Measurements from ENCODE around the gene PRDM8. TPM values are rescaled to one million over a fixed set of nuclear protein-coding genes. Genes with fewer than 3 reads are reported as not detected.

Gene PRDM8
- total RNA-seq, 1 donor from 2014 or later = 1.2 TPM

DNA sequence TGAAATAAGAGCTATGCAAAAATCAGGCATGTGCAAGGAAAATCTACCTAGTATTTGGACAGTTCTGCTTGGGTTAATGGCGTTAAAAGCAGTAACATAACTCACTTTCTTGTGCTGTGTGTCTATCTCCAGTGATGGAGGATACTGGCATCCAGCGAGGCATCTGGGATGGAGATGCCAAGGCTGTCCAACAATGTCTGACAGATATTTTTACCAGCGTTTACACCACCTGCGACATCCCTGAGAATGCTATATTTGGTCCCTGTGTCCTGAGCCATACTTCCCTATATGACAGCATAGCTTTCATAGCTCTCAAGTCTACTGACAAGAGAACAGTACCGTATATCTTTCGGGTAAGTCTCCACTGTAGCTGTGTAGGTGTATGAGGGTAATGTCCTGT, 2.6 kb downstream of the PRDM8 start:
- DNase-seq (ENCODE audit: low read depth in 2 of 2) = no peak

DNA sequence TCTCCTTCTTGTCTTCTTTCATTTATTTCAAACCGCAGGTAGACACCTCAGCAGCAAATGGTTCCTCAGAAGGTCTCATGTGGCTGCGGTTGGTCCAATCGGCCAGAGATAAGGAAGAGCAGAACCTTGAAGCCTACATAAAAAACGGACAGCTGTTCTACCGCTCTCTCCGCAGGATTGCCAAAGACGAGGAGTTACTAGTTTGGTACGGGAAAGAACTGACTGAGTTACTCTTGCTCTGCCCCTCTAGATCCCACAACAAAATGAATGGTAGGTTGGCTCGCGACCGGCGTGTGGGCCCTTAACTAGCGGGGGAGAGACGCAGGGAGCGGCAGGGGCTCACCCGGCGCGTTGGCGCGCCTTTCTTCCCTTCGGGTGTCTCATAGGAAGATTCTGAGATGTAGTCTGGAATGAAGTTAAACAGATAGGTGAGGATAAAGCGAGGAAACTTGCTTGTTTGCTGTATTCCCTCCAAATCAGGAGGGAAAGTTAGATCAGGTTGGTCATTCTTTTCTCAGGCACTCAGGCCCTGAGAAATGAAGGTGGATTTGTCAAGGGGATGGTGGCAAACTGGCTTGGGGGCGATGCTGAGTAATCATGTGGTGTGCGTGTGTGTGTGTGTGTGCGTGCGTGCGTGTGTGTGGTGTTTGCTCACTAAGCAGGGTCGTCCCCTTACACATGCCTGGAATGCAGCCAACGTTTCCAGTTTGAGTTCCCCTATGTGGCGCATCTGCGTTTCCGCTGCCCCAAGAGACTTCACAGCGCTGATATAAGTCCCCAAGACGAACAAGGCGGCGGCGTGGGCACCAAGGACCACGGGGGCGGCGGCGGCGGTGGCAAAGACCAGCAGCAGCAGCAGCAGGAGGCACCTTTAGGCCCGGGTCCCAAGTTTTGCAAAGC, 4.2 kb downstream of the PRDM8 start:
- peak; percentile 54 to 91 for DNase-seq (ENCODE audit: low read depth in 2 of 2)

DNA sequence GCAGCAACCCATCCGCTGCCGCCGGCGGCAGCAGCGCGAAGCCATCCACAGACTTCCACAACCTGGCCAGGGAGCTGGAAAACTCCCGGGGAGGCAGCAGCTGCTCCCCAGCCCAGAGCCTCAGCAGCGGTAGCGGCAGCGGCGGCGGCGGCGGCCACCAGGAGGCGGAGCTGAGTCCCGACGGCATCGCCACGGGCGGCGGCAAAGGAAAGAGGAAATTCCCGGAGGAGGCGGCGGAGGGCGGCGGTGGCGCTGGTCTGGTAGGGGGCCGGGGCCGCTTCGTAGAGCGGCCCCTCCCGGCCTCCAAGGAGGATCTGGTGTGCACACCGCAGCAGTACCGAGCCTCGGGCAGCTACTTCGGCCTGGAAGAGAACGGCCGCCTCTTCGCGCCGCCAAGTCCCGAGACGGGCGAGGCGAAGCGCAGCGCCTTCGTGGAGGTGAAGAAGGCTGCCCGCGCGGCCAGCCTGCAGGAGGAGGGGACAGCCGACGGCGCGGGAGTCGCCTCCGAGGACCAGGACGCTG, 4.9 kb downstream of the PRDM8 start:
- peak; percentile 74 to 91 for DNase-seq (ENCODE audit: low read depth in 2 of 2)

DNA sequence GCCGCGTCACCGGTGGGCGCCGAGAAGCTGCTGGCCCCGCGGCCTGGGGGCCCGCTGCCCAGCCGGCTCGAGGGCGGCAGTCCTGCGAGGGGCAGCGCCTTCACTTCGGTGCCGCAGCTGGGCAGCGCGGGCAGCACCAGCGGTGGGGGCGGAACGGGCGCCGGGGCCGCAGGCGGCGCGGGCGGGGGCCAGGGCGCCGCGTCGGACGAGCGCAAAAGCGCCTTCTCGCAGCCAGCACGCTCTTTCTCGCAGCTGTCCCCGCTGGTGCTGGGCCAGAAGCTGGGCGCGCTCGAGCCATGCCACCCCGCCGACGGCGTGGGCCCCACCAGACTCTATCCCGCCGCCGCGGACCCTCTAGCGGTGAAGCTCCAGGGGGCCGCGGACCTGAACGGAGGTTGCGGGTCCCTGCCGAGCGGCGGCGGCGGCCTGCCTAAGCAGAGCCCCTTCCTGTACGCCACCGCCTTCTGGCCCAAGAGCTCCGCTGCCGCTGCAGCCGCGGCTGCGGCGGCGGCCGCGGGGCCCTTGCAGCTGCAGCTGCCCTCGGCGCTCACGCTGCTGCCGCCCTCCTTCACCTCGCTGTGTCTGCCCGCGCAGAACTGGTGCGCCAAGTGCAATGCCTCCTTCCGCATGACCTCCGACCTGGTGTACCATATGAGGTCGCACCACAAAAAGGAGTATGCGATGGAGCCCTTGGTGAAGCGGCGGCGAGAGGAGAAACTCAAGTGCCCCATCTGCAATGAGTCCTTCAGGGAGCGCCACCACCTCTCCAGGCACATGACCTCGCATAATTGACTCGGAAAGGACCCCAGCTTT, 5.6 kb downstream of the PRDM8 start:
- peak; percentile 27 to 48 for DNase-seq (ENCODE audit: low read depth in 2 of 2)

DNA sequence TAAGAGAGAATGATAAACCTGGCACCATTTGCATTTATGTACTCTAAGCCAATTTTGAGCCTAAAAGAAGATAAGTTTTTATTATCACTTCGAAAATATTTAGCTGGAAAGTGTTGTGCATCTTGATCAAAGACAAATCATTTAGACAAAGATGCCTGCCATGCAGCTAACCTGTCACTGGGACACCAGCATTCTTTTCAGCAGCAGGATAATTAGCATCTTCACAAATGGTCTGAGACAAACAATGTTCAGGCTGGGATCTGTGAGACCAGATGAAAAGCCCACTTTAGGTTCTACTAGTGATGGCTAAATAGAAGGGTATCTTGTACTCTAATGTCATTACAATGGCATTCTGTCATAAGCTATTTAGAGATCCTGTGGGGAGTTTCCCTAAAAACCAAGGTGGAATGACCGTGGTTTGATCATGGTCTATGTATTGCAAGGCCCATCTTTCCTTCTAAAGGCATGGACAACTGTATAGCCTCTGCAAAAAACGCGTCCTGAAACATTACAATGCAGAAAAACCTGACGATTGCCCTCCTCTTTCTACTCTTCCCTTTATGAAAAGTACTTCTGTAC, 7.2 kb downstream of the PRDM8 start:
- DNase-seq (ENCODE audit: low read depth in 2 of 2) = no peak

DNA sequence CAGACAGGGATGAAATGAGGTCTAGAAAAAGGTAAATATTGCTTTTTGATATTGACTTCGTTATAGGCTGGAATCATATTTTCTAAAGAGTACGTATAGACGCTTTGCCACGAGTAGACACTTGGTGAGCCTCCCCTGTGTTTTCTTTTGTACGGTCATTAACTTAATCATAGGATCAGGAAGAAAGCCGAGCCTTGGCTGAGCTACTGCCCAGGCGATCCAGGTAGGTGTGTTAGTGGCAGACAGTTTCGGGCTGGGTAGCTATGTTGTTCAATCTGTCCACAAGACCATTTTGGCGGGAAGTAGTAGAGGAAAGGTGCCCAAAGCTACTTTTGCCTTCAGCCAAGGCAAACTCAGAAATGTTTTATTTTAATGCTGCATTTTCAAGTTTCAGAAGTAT, 8.8 kb downstream of the PRDM8 start:
- no peak for DNase-seq (ENCODE audit: low read depth in 2 of 2)

DNA sequence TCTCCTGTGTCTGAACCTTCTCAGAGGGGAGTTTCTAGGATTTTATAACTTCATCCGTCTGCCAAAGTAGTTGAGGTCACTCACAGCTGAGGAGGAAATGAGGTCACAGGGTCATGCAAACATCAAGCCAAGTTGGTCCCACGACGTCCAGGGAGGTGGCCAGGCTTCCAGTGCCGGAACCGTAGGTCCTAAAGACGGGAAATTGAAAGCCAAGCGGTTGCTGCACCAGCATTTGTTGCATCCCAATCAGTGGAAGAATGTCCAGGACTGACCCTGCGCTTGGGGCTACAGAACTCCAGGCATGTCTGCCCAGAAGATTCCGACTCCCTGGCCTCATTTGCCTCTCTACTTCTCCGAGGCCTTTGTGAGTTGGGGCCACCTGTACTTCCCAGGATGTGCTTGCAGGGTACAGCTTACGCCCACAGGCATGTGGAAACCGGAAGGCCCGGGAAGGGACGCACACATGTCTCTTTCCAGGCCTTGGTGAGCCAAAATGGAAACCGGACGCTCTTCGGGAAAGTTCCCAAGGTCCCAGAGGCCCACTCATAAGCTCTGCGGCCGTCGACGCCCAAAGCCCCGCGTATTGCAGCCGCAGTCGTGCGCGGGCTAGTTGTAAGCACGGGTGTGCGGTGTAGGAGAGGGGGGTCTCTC, 9.3 kb downstream of the PRDM8 start:
- DNase-seq (ENCODE audit: low read depth in 2 of 2) = peak; percentile 22 to 88

DNA sequence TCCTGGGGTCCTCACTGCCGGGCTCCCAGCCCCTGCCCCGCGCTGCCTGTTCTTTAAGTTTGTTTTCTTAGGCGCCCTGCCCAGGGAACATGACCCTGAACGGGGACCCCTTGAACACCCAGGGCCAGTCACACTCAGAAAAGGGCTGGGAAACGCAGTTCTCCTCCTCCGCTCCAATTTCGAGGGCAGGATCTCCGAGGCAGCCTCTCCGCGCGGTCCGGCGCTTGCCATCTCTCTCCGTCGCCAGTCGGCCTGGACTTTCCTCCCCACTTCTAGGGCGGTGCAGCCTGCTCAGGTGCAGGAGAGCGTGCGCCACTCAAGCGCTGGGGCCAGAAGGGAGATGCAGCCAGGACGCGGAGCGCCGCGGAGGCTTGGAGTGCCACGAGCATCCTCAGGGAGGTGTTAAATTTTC, 9.9 kb downstream of the PRDM8 start:
- DNase-seq (ENCODE audit: low read depth in 2 of 2) = no peak

DNA sequence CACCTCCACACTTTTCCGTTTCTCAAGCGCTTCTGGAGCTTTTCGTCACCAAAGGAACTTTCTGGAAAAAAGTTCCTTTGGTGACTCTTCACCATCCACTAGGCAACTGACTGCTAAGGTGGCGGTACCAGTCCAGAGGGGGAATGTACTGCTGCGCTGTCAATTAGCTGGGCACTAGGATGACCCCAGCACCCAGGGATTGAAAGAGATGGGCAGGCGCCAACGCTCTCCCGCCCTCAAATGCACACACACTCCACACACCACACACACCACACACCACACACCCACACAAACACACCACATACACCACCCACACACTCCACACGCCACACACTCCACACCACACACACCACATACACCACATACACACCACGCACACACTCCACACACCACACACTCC, 10.4 kb downstream of the PRDM8 start:
- DNase-seq (ENCODE audit: low read depth in 2 of 2) = no peak

DNA sequence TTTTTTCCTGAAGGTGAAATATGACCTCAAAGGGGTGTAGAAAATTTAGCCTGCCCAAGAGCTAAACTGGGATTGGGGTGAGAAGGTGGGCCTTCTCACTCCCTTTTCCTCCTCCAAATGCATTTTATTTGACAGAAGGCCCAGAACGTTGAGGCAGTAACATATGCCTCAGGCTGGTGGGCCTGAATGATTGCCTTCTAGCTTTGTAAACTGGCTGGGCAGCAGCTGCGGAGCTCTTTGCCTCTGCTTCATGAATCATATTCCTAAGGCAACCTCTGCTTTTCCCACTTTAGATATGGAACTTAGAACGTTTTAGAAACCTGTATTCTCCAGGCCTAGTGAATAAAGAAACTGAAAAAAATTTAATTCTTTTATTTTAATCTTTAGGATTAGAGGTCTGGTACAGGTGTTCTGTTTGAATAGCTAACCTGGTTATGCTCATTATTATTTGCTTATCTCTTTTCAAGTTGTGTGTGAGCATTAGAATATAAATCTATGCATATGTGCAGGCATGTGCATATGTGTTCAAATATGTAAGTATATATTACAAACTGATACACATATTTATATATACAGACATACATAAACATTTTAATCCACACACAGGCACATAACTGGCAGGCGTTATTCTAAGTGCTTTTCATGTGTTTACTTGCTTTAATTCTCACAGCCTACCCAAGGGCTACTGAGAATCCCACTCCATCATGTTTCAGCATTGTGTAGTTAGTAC, 11.5 kb downstream of the PRDM8 start:
- DNase-seq (ENCODE audit: low read depth in 2 of 2) = no peak

DNA sequence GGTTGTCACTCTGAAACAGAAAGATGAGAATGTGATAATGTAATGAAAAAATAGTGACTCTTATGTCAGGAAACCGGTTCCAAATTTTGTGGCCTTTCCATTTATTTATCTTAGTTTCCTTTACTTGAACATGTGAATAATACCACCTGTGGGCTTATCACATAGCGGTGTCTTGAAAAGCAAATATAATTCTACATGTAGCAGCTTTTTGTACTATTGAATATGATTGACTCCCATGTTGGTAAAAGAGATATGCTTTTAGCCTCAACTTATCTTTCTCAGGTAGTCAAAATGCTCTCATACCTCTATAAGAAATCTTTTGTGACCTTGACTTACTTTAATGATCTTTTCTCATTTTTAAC, 12.0 kb downstream of the PRDM8 start:
- DNase-seq (ENCODE audit: low read depth in 2 of 2) = no peak

DNA sequence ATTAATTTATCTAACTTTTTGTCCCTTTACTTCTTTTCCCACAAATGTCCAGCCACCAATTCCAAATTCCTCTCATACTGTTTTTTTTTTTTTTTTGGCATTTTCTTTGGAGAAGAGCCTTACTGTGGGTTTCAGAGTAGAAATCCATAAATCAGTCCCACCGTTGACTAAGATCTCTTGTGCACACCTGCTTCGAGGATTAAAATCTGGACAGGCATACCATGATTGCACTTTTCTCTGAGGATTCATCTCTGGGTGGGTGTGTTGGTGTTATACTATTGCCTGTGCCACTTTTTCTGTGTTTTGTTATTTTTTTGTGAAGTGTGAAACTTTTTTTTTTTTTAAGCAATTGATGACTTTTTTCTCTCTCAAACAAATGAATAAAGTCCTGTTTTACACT, 13.2 kb downstream of the PRDM8 start:
- no peak for DNase-seq (ENCODE audit: low read depth in 2 of 2)

DNA sequence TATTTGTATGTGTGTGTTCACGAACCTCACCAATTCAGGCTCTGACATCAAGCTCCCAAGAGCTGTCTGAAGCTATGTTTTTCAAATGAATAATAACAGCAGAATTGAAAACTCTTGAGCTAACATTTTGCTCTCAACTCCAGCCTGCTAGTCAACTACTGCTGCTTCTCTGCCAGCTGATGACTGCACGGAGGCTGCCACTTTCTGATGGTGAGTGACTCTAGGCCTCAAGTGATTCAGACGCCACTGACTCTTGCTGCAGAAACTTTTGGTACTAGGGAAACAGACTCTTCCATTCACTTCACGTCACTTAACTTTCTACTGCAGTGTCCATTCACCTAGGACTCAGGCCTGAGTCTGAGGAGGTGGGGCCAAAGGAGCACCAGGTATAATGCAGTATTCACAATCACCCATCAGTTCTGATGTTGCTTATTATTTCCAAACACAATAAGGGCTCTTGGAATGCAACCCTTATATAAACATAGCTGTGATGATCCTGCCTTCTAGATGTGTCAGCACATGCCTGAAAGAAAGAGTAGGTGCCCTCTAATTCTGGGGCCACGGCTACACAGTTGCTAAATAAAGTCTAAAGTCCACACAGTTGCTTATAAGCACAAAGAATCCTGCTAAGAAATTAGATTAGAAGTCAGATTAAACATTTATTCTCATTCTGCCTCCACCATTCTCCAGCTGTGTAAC, 16.0 kb downstream of the PRDM8 start:
- no peak for DNase-seq (ENCODE audit: low read depth in 2 of 2)

DNA sequence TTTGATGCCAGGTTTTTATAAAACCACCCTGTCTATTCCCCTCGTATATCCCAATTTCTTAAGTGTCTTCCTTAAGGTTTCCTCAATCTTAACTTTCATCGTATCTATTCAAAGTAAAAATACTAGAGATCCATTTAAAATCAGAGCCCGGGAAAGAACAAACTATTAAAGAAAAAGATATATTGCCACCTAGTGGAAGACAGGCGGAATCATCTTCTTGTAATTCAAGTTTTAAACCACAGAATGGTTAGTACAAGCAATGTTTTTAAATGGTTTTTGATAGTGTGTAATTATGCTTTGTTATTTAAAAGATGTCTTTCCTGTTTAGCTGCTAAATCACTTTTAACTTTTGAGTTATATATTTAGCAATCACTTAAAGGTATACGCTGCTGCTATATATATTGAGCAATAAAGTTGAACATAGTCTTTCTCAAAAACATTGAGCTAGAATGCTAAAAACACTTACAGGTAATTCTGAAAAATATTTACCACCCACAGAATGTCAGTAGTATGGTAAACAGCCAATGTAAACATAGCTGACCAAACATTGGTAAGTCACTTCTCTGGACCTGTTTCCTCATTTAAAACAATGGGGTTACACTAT, 18.2 kb downstream of the PRDM8 start:
- DNase-seq (ENCODE audit: low read depth in 2 of 2) = peak; percentile 37 to 51

DNA sequence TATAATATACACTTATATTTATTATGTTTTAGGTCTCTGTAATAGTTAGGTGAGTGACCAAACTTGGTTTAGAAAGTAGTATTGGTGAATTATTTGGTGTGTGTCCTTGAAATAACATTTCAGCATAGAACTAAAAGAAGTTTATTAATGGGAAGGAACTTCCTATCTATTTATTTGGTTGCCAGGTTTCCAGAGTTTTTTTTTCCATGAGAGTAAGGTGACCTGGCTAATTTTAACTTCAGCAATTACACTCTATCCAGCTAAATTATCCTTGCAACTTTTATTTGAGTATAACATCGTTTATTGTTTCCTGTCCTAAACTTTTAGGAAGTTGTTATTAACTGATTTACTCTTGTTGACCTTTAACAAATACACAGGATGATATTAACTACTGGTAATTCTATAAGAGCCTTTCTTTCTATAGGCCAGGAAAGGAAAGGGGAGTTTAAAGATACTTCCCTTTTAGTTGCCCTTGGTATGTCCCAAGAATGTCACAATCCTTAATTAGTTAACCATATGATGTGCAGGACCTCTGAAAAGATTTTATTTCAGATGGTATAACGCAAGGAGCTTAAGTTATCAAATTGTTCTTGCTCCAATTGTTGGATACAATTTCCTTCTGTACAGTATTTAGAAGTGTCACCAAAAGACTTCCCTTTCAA, 18.9 kb downstream of the PRDM8 start:
- peak in 1 of 2 donors; percentile 43 for DNase-seq (ENCODE audit: low read depth in 2 of 2)

DNA sequence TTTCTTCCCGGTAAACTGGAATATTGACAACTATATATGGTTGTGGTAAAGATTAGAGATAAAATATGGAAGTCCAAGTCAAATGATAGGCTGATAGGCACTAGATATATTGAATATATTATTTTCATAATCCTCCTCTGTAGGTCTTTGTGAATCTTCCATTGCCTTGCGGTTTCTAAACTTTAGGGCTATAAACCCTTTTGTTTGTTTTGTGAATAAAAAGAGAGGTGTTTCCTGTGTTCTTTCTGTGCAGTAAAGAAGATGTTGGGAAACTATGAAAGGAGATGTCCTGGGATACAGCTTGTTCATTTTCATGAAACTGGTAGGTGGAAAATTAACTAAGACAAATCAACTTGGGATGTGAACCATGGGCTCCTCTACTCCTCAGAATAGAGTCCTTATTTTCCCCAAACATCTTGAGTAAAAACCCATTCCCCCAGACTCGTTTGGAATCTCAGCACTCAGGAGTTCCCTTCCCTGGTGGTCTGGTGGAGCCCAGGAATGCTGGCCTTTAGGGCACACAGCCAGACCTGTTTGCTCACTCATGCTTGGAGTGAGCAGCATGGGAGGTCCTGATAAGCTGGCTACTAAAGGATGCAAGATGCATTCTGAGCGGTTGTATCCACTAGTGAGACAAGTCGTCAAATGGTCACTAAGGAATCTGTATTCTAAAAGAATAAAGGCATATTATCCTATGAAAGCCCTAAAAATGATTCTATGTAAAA, 22.2 kb downstream of the PRDM8 start:
- no peak for DNase-seq (ENCODE audit: low read depth in 2 of 2)

DNA sequence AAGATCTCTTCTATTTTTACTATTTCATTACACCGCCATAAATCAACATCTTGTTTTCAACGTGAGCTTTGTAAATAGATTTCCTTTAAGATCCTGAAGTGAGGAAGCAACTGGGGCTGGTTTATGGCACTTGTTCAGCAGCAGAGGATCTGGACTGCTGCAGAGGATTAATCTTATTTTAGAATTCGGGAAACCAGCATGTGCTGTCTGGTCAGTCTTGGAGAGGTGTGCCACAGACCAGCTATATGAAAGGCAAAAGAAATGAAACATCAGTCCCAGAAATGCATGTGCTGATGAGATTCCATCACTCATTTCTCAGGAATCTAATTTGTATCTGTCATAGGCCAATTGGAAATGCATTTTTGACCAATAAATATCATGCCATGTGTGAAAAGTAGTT, 23.4 kb downstream of the PRDM8 start:
- DNase-seq (ENCODE audit: low read depth in 2 of 2) = no peak

DNA sequence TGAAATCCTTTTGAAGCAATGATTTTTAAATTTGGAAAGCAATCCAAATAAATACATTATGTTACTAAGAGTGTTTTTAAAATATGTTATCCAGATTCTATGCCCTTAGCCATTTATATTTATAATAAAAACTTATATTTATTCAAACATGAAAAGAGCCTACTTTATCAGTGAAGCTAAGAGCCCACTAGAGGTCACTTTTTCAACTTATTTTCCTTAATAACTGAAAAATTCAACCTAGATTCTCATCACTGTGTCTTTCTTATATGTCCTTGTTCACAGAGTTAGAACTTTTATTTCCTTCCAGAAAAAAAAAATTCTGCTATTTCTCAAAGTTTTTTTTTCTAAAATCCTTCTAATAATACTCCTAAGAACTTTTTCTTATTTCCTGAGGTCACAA, 23.9 kb downstream of the PRDM8 start:
- peak; percentile 49 to 55 for DNase-seq (ENCODE audit: low read depth in 2 of 2)

DNA sequence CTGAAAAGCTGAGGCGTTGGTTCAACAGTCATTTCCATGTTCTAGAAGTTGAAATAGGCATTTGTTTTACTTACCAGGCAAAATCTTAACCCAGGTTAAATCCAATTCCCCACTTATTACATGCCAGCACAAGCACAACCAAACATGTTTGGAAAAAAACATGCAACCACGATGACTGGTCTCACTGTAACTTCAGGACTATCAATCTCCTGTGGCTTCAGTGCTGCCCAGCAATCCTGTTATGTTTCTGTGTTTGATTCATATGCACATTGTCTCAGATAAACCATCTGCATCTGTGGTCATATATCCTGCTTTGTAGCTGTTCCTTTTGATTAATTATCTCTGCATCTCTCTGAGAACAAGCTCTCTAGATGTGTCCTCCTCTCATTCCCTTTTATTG, 28.3 kb downstream of the PRDM8 start:
- peak in 1 of 2 donors; percentile 28 for DNase-seq (ENCODE audit: low read depth in 2 of 2)
